Panc1 (cell line): ENCODE results near the gene BABAM2.

Source experiments
- POLR2AphosphoS5 ChIP-seq: IDR thresholded peaks from 2 replicates; pipeline ENCODE4 v1.6.1; 2012; ENCODE audit warnings: mild to moderate bottlenecking, low read depth, low read length, moderate library complexity
- TF ChIP-seq, protein P1 (sequence below): fragments of 450-650 bp; IDR thresholded peaks from 2 replicates; pipeline ENCODE4 v1.5.1; 2017; ENCODE audit warnings: mild to moderate bottlenecking

DNA sequence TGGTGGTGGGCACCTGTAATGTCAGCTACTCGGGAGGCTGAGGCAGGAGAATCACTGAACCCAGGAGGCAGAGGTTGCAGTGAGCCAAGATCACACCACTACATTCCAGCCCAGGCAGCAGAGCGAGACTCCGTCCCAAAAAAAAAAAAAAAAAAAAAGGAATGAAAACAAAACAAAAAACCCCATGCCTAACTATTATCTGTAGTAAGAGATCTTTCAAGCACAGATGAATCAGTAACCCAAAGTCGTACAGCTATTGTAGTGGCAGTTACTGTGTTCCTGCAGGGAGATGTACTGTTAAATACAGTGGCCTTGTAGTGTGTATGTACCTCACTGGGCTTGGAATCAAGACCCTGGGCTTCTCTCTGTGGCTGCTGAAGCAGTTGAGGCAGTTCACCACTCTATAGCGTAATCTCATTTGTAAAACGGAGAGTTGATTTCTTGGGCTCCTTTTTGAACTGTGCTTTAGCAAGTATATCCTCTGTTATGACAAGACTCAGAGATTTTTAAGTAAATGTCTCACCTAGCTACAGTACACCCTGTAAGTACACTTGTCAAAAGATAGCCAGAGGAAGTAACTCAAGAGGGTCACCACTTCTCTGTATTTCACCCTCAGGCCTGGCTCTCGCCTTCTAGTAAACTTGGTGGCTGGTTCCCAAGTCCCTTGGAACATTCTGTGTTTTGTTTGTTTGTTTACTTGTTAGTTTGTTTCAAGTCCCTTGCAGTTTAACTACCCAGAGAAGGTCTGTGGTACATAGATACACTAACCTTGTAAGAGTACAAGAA lies 392.5 kb downstream of the BABAM2 start:
- TF ChIP-seq, protein P1, sequence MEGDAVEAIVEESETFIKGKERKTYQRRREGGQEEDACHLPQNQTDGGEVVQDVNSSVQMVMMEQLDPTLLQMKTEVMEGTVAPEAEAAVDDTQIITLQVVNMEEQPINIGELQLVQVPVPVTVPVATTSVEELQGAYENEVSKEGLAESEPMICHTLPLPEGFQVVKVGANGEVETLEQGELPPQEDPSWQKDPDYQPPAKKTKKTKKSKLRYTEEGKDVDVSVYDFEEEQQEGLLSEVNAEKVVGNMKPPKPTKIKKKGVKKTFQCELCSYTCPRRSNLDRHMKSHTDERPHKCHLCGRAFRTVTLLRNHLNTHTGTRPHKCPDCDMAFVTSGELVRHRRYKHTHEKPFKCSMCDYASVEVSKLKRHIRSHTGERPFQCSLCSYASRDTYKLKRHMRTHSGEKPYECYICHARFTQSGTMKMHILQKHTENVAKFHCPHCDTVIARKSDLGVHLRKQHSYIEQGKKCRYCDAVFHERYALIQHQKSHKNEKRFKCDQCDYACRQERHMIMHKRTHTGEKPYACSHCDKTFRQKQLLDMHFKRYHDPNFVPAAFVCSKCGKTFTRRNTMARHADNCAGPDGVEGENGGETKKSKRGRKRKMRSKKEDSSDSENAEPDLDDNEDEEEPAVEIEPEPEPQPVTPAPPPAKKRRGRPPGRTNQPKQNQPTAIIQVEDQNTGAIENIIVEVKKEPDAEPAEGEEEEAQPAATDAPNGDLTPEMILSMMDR = no peak
- TF ChIP-seq POLR2AphosphoS5 = no peak
